ENCODE data around the gene RAB3GAP1. TPM values are rescaled to one million over a fixed set of nuclear protein-coding genes. Genes with fewer than 3 reads are reported as not detected.

The RAB3GAP1 gene
- total and polyA plus RNA-seq, 3 donors from 2014 or later = 39.9 to 45.9 (median 40.5) TPM

- H3K4me3 ChIP-seq = no peak overlapping the region
- no peak for DNase-seq
- no peaks in the 10 kb centered on the region for H3K9me3 ChIP-seq
- H3K4me1 ChIP-seq = no peaks in the 10 kb centered on the region
- intact Hi-C loops (cut with DNase I; ENCODE audit: low total_unique reads) = no loop called here
- H3K36me3 ChIP-seq (ENCODE audit: low read depth, missing control alignments) = no peaks in the 10 kb centered on the region
- TF ChIP-seq POLR2A (IDR thresholded peaks at IDR 0.05) (no peak), CTCF (IDR thresholded peaks at IDR 0.05) (no peak)
- 81% methylated on average over 8 of the region's 8 CpGs for WGBS, 2 donors
- H3K27ac ChIP-seq = no peak overlapping the region
- H3K27me3 ChIP-seq = no peaks in the 10 kb centered on the region
Observed at GRCh38 chr2:135182190-135182589, 130.1 kb downstream of the RAB3GAP1 start.

DNA sequence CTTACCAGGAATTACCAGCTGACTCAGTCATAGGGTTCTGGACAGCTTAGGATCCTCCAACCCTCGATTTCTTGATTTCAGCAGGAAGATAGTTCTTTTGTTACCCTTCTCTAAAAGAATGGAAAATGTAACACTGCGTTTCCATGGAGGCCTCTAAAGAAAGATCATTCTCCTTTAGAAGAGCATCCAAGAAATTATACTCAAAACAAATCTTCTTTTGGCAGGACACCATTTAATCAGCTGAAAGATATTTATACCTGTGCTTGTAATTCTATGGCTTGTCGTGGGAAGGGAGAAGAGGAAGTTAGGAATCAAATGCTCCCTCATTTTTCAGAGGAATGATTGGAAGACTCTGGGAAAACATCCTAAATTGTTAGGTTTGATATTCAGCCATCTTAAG is 130.5 kb downstream of the RAB3GAP1 start:
- no peak overlapping the region for H3K4me3 ChIP-seq
- no peaks in the 10 kb centered on the region for H3K9me3 ChIP-seq
- 71 to 82% methylated on average over 3 of the region's 3 CpGs for WGBS, 2 donors
- no peaks in the 10 kb centered on the region for H3K36me3 ChIP-seq (ENCODE audit: low read depth, missing control alignments)
- intact Hi-C loops (cut with DNase I; ENCODE audit: low total_unique reads) = no loop called here
- TF ChIP-seq CTCF (IDR thresholded peaks at IDR 0.05) (no peak), POLR2A (IDR thresholded peaks at IDR 0.05) (no peak)
- H3K4me1 ChIP-seq = no peaks in the 10 kb centered on the region
- no peak overlapping the region for H3K27ac ChIP-seq
- DNase-seq = no peak
- no peaks in the 10 kb centered on the region for H3K27me3 ChIP-seq

DNA sequence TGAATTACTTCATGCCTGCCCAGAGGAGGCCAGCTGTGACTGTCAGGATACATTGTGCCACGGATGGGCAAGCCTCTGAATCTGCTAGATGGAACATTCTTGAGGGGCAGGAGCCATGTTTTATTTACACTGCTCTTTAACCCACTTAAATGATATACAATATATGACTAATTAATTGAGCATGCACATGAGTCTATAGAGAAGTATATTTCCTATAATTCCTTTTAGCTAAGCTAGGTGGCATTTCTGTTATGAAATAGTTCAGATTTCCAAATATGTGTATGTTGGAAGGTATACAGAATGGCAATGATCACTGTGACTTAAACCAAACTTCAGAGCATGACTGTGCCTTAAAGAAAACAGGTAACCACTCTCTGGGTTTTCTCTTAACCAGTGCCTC is 131.7 kb downstream of the RAB3GAP1 start:
- no peaks in the 10 kb centered on the region for H3K4me1 ChIP-seq
- H3K27me3 ChIP-seq = no peaks in the 10 kb centered on the region
- H3K36me3 ChIP-seq (ENCODE audit: low read depth, missing control alignments) = no peaks in the 10 kb centered on the region
- WGBS, 2 donors = 82 to 100% methylated on average over 1 of the region's 1 CpG
- no peaks in the 10 kb centered on the region for H3K9me3 ChIP-seq
- TF ChIP-seq CTCF (IDR thresholded peaks at IDR 0.05) = no peak
- TF ChIP-seq POLR2A (IDR thresholded peaks at IDR 0.05) = no peak
- intact Hi-C loops (cut with DNase I; ENCODE audit: low total_unique reads) = no loop called here
- no peak overlapping the region for H3K27ac ChIP-seq
- no peak for DNase-seq
- no peak overlapping the region for H3K4me3 ChIP-seq

- H3K36me3 ChIP-seq (ENCODE audit: low read depth, missing control alignments) = no peaks in the 10 kb centered on the region
- no peaks in the 10 kb centered on the region for H3K9me3 ChIP-seq
- 88 to 90% methylated on average over 5 of the region's 5 CpGs for WGBS, 2 donors
- H3K4me3 ChIP-seq = no peak overlapping the region
- no peaks in the 10 kb centered on the region for H3K27me3 ChIP-seq
- TF ChIP-seq POLR2A (IDR thresholded peaks at IDR 0.05) = no peak
- TF ChIP-seq CTCF (IDR thresholded peaks at IDR 0.05) = no peak
- intact Hi-C loops (cut with DNase I; ENCODE audit: low total_unique reads) = no loop called here
- no peaks in the 10 kb centered on the region for H3K4me1 ChIP-seq
- no peak overlapping the region for H3K27ac ChIP-seq
- no peak for DNase-seq
Observed at GRCh38 chr2:135186054-135186453, 134.0 kb downstream of the RAB3GAP1 start.

DNA sequence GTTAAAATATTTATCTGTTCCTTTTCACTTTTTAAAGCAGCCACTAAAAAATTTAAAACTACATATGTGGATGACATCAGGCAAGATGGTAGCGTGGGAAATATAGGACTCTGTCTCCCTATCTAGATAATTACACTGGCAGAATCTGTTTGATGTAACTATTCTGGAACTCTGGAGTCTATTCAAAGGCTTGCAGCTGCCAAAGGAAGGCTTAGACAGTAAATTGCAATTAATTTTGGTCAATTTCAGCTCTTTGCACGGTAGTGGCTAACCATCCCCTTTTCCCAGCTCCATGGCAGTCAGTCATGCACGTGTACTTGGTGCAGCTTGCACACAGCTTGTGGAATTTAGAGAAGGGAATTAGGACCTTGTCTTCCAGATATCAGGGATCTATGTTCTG is 135.2 kb downstream of the RAB3GAP1 start:
- Histone ChIP-seq H3K27ac (no peak overlapping the region), H3K4me3 (no peak overlapping the region), H3K9me3 (no peaks in the 10 kb centered on the region), H3K36me3 (ENCODE audit: low read depth, missing control alignments) (no peaks in the 10 kb centered on the region), H3K4me1 (no peaks in the 10 kb centered on the region), H3K27me3 (no peaks in the 10 kb centered on the region)
- intact Hi-C loops (cut with DNase I; ENCODE audit: low total_unique reads) = no loop called here
- 67 to 73% methylated on average over 3 of the region's 3 CpGs for WGBS, 2 donors
- TF ChIP-seq POLR2A (IDR thresholded peaks at IDR 0.05) (no peak), CTCF (IDR thresholded peaks at IDR 0.05) (no peak)
- DNase-seq = no peak

Data from testis (tissue), 3 donors.